GM18517 (cell line): ENCODE results near the gene CCDC78.
"Not testable (repeated sequence)": the region's sequence is repeated elsewhere in the genome, so short reads cannot be mapped to it uniquely, and the experiment has no call there.

Experiments
- ATAC-seq: cut with Tn5 transposase; IDR thresholded peaks from one replicate; pipeline ENCODE4 v1.9.1; 2021; ENCODE audit warnings: mild to moderate bottlenecking, moderate library complexity; ENCODE audit not compliant: unreplicated experiment

The CCDC78 gene

GRCh38 chr16:761625-762513, 35.6 kb upstream of the CCDC78 start:
- ATAC-seq: no peak

DNA sequence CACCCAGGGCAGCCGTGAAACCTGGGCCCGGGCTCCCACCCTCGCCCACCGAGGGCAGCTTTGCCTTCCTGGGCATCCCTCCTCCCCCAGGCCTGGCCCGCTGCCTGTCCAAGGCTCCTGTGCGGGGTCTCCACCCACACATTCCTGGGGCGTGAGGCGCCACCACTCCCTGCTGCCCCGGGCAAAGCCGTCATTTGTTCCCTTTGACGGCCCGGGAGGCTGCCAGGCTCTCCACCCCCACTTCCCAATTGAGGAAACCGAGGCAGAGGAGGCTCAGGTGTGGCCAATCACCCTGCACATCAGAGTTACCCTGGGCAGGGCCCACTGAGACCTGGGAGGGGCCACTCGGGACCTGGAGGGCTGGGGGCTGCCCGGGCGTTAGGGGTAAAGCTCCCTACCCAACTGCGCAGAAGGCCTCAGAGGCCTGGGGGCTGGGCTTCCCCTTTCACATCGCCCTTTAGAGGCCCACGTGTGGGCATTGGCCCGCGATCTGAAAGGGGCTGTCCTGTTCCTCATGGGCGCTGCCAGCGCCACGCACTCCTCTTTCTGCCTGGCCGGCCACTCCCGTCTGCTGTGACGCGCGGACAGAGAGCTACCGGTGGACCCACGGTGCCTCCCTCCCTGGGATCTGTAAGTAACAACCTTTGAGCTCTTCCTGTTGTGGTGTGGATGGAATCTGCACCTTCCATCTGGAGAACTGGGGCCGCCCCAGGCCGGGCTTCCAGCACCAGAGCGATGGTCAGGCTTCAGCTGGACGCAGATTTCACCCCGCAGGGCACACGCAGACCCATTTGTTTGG, 34.5 kb upstream of the CCDC78 start, which contains the start of gene MSLN:
TSS of gene MSLN (plus strand) at position 190 of the 799 bp plus-strand sequence. CDS start 1,947 bp downstream, outside the sequence.
- no peak for ATAC-seq

- ATAC-seq: no peak
These were observed 33.8 kb upstream of the CCDC78 start for GRCh38 chr16:760065-760464.

DNA sequence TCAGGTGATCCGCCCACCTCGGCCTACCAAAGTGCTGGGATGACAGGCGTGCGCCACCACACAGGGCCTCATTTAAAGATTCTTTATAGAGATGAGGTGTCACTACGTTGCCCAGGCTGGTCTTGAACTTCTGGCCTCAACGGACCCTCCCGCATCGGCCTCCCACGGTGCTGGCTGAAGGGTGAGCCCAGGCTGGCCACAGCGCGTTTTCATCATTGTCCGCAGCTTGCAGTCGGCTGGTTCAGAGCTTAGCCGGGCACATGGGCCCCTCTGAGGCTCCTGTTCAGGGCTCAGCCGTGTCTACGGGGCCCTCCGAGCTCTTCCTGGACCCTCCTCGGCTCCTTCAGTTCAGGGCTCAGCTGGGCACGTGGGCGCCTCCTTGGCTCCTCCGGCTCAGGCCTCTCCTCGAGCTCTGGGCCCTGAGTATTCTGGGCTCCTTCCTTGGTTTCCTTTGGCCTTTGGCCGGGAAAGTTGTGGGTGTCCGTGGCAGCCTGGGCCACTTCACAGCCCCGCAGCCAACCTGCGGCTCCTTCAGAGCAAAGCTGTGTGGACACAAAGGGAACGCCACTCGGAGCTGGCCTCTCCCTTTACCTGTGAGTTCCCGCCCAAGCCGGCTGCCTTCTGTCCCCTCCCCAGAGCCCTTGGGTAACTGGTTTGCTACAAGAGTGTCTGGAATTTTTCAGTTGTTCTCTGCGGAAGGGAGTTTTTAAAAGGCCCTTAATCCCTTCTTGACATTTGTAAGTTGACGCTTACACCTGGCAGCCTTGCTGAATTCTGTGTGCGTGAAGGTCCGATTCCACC, 33.1 kb upstream of the CCDC78 start:
- no peak for ATAC-seq

GRCh38 chr16:756428-756827, 30.2 kb upstream of the CCDC78 start:
- no peak for ATAC-seq

DNA sequence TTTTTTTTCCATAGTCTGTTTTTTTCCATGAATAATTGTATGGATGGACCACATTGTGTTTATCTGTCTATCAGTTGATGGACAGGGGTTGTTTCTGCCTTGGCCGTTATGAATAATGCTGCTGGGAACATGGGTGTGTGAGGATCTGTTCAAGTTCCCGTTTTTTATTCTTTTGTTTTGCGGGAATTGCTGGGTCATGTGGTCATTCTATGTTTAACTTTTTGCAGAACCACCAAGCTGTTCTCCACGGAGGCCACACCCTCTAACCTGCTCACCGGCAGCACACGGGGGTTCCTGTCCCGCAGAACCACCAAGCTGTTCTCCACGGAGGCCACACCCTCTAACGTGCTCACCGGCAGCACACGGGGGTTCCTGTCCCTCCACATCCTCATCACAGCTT, 28.4 kb upstream of the CCDC78 start:
- ATAC-seq: no peak

DNA sequence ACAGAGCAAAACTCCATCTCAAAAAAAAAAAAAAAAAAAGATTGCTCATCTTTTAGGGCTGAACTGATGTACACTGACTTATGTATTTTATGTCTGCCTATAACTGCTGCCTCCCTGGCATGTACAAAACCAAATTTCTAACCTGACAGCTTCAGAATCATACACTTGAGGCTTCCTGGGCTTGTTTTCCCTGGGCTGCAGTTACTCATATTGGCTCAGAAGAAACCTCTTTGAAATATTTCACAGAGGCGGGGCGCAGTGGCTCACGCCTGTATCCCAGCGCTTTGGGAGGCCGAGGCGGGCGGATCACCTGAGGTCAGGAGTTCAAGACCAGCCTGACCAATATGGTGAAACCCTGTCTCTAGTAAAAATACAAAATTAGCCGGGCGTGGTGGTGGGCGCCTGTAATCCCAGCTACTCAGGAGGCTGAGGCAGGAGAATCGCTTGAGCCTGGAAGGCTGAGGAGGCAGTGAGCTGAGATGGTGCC, 27.9 kb upstream of the CCDC78 start:
- ATAC-seq: not testable (repeated sequence)

DNA sequence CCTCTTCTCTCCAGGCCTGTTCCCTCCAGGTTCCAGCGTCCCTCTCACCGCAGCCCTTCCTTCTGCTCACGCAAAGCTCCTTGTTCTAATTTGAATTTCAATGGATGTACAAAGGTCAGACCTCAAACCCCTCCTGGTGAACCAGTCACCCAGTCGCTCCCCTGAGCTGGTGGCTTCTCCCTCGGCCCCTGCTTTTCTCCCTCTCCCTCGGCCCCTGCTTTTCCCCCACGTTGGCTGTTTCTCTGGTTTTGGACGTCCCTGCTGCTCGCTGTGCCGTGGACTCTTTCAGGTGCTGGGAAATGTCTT, 25.7 kb upstream of the CCDC78 start:
- no peak for ATAC-seq

- ATAC-seq: no peak
These were observed 25.1 kb upstream of the CCDC78 start for GRCh38 chr16:751152-752006.

GRCh38 chr16:750485-750884, 24.2 kb upstream of the CCDC78 start:
- no peak for ATAC-seq

DNA sequence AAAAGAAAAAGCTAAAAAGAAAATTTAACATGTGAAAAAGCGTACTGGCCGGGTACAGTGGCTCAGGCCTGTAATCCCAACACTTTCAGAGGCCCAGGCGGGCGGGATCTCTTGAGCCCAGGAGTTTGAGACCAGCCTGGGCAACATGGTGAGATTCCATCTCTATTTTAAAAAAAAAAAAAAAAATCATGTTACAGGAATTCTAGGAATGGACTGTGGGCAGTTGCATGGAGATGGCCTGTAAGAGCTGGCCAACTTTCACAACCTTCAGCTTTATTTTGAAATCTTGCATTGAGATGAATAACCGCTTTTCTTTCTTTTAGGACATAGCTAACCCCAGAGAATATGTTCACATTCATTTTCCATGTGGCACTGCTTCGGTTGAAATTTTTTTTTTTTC, 22.8 kb upstream of the CCDC78 start:
- no peak for ATAC-seq

GRCh38 chr16:747978-748746, 21.9 kb upstream of the CCDC78 start:
- ATAC-seq: no peak

- no peak for ATAC-seq
These were observed 20.4 kb upstream of the CCDC78 start for GRCh38 chr16:746637-747036.

DNA sequence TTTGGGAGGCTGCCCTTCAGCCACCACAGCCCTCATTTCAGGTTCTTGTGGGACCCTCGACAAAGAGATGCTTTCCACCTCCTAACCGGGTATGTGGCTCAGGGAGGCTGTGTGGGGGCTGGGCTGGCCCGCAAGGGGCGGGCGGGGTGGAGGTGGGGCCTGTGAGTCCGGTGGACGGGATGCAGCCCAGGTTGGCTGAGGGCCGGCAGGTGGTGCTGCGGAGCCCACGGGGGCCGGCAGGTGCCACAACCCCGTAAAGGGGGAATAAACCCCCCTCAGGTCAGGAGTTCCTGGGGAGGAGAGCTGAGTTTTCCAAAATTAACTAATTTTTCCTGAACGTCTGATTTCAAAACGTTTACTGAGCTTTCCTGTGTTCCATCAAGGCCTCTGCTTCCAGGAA, 19.5 kb upstream of the CCDC78 start:
- ATAC-seq: no peak

DNA sequence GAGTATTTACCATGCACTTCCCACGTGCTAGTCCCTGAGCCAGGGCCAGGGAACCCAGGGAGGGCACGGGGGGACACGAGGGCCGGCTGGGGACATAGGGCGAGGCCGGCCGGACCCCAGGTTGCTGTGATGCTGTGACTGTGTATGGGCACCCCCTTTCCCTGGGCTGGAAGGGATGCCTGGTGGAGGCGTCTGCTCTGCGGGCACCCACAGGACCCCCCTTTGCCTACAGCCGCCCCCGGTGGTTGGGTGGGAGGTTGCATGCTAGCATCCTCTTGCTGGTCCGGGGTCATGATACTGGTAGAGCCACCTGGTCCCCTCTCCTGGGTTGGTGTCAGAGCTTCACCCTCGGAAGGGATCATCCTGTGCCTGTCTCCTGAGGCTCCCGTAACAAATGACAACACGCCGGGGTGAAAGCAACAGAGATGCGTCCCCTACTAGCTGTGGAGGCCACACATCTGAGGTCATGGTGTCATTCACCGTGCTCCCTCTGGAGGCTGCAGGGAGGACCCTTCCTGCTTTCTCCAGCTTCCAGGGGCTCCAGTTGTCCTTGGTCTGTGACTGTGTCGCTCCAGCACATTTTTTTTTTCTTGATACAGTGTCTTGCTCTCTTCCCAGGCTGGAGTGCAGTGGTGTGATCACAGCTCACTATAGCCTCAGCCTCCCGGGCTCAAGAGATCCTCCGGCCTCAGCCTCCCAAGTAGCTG, 17.7 kb upstream of the CCDC78 start:
- ATAC-seq: no peak

- ATAC-seq: not testable (repeated sequence)
These were observed 16.7 kb upstream of the CCDC78 start for GRCh38 chr16:742894-743293.

DNA sequence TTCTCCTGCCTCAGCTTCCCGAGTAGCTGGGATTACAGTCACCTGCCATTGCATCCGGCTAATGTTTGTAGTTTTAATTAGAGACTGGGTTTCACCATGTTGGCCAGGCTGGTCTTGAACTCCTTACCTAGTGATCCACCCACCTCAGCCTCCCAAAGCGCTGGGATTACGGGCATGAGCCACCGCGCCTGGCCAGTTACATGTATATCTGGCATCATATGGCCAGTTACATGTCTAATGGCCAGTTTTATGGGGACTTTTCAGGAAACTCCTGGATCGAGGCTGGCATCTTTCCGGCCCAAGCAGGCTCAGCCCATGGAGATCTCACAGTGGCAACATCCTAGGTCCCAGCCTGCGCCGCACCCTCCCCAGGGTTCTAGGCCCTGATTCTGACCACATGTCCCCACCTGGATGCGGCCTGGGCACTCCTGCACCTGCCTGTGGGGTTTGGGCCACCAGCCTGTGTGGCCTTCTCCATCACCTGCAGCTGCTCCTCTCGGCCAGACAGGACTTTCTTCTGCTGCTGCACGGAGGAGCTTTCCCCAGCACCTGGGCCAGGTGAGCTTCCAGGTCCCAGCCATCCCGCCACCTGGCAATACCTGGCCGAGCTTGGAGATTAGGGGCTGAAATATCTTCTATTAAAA, 15.9 kb upstream of the CCDC78 start:
- no peak for ATAC-seq

GRCh38 chr16:740764-741505, 14.7 kb upstream of the CCDC78 start, which contains the start of gene CIAO3:
TSS of gene CIAO3 (minus strand) at chr16:740997. CDS start at chr16:740985, 12 bp downstream.
- peak; percentile 62 for ATAC-seq
